Stimulated activated effector memory CD8-positive, alpha-beta T cell treated with anti-CD3 and anti-CD28 coated beads, Interleukin-12 subunit alpha, Interleukin-12 subunit beta, amount 100 ng/mL, for 72 hours (primary cell): ENCODE measurements around the gene WNT1.

ENCODE experiments used
- ATAC-seq: fragments of 150-1000 bp; cut with Tn5 transposase; 2 replicates; pipeline ENCODE4 v1.10.0; 2021
- DNase-seq, 2 donors: peaks; one replicate each; pipeline ENCODE4 v3.0.0; 2021 to 2022; ENCODE audit warnings: low spot score in 2 of 2
- H3K27ac Mint-ChIP-seq: one replicate; pipeline ENCODE4 v1.8.0; 2022; ENCODE audit warnings: mild to moderate bottlenecking, mixed read lengths
- H3K36me3 Mint-ChIP-seq: one replicate; pipeline ENCODE4 v1.8.0; 2022; ENCODE audit warnings: mild to moderate bottlenecking, mixed read lengths
- H3K4me1 Mint-ChIP-seq: one replicate; pipeline ENCODE4 v1.8.0; 2022; ENCODE audit warnings: mixed read lengths
- H3K4me3 Mint-ChIP-seq: one replicate; pipeline ENCODE4 v1.8.0; 2022; ENCODE audit warnings: mild to moderate bottlenecking, mixed read lengths
- H3K9me3 Mint-ChIP-seq: one replicate; pipeline ENCODE4 v1.8.0; 2022; ENCODE audit warnings: mixed read lengths

The WNT1 gene

DNA sequence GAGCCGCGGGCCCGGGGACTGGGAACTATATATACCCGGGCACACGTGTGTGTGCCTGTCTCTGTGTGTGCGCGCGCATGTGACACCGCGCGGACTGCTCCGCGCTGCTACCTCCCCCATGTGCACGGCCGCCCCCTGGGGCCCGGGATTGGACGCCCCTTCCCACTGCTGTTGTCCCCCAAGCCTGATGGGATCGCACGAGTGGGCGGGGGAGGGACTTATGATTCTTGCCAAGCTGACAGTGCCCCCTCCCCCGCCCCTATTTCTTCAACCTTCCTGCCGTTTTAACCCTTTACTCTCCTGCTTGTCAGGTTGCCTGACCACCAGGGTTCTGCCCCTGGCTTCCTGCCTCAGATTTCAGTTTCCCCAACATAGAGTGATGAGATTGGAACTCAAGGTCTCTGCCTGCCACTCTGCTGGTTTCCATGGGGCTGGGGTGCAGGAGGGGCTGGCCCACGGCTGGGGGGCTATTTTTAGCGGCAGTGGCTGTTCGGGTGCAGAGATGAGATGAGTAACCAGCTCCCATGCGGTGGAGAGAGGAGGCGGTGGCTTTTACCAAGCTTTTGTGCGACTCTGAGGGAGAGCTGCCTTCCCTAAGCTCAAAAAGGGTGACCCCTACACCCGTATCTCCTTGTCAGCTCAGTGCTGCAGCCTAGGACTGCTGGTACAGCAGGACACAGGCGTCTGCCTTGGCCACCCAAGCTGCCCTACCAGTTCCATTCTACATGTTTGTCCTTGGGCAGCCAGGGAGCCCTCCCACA is 21.4 kb downstream of the WNT1 start, which contains the start of gene DDN:
DDN (minus strand) TSS at position 5 of the 761 bp plus-strand sequence. CDS start 88 bp downstream, outside the sequence.
- peak within 1 kb of the TSS; percentile 75 for H3K4me3 Mint-ChIP-seq
- H3K27ac Mint-ChIP-seq, result peak within 1 kb of the TSS; percentile 50
- H3K36me3 Mint-ChIP-seq, result peaks cover 53% of the 10 kb centered on the region
- peak; percentile 28 to 69 for DNase-seq
- H3K4me1 Mint-ChIP-seq, result peaks cover 54% of the 10 kb centered on the region
- peak; percentile 73 for ATAC-seq
- H3K9me3 Mint-ChIP-seq, result no peaks in the 10 kb centered on the region

DNA sequence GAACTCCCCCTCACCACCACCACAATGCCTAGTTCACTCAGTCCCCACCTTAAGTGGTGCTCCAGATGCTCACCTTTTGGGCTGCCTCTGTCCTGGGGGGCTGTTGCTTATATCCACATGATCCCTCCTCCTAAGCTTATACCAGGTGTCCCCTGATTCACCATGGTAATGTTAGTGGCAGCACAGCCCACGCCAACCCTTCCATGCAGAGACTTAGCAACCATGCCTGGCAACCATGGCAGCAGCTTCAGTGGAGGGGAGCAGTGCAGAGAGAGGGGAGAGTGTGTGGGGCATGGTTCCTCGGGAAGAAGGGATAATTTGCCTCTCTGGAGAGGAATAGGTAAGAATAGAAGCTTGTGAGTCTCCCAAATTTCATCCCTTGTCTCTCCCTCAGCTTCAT is 22.2 kb downstream of the WNT1 start:
- Mint-ChIP-seq H3K36me3 (peaks cover 61% of the 10 kb centered on the region), H3K4me3 (peak overlapping the region; percentile 75), H3K9me3 (no peaks in the 10 kb centered on the region), H3K4me1 (peaks cover 49% of the 10 kb centered on the region), H3K27ac (no peak overlapping the region)
- no peak for ATAC-seq
- DNase-seq, result no peak

DNA sequence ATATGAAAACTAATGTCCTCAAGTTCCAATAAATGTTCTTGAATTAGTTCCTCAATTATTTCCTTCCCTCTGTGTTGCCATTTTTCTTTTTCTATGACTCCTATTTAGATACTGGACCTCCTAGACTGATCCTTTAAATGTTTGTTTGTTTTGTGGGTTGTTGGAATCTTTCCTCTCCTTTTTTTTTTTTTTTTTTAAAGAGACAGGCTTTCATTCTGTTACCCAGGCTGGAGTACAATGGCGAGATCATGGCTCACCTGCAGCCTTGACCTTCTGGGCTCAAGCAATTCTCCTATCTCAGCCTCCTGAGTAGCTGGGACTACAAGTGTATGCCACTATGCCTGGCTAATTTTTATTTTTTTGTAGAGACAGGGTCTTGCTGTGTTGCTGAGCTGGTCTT is 30.8 kb downstream of the WNT1 start:
- H3K4me3 Mint-ChIP-seq, result no peak overlapping the region
- peaks cover 95% of the 10 kb centered on the region for H3K36me3 Mint-ChIP-seq
- no peak for ATAC-seq
- no peak for DNase-seq
- H3K4me1 Mint-ChIP-seq, result peaks cover 5% of the 10 kb centered on the region
- H3K9me3 Mint-ChIP-seq, result no peaks in the 10 kb centered on the region
- H3K27ac Mint-ChIP-seq, result no peak overlapping the region

DNA sequence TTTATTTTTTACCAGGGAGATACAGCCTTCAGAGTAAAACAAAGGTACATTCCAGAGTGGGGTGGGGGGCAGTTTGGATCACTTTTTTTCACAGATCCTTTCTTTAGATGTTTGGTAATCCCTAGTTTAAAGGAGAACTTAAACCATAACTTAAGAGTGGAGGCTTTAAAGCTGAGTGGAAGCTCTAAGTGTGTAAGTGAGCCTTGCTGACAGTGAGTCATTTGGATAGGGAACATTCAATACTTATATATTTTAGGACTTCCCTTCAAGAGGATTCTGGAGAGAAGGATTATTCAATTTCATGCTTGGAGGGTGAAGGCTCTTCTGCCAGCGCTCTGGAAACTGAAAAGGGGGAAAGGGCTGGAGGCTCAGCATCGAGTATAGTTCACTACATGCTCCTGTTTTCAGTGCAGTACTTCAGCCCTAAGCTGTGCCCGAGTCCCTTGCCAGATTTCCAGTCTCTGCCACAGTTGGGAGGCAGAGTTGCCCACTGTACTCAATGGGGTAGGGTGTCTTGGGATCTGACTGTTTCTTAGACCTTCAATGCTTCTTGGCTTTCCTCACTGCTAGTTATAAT is 32.1 kb downstream of the WNT1 start:
- Mint-ChIP-seq H3K4me1 (peaks cover 7% of the 10 kb centered on the region), H3K4me3 (no peak overlapping the region), H3K9me3 (no peaks in the 10 kb centered on the region), H3K27ac (no peak overlapping the region), H3K36me3 (peaks cover 90% of the 10 kb centered on the region)
- ATAC-seq, result no peak
- DNase-seq, result no peak

DNA sequence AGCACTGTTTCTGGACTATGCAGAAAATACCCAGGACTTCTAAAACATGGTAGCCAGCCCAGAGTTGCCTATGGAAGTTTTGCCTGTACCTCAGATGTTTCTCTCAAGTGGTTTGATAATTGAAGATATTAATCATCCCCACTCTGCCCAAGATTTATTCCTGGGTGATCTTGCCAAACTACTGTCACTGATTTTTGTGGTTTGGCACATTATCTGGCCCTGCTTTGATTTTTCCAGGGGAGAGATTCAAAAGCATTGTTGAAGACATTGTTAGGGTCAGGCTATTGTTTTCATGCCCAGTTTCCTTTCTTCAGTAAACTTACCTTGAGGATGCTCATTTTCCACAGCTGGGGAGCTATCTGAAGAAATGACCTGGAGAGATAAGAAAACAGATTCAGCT is 34.6 kb downstream of the WNT1 start:
- no peak for ATAC-seq
- H3K36me3 Mint-ChIP-seq, result peaks cover 91% of the 10 kb centered on the region
- H3K4me1 Mint-ChIP-seq, result peaks cover 31% of the 10 kb centered on the region

DNA sequence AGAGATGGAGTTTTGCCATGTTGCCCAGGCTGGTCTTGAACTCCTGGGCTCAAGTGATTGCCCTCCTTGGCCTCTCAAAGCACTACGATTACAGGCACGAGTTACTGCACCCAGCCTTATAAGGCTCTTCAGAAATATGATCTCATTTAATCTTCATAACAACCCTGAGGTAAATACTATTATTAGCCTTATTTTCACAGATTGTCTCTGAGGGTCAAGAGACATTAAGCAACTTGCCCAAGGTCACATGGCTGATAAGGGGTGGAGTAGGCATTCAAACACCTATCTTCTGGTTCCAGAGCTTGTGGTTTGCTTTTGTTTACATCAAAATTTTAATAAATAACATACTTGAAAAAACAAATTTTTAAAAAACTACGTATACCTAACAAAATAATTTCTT is 35.3 kb downstream of the WNT1 start:
- H3K4me3 Mint-ChIP-seq, result no peak overlapping the region
- H3K9me3 Mint-ChIP-seq, result no peaks in the 10 kb centered on the region
- H3K27ac Mint-ChIP-seq, result no peak overlapping the region
- no peak for DNase-seq
- H3K4me1 Mint-ChIP-seq, result peaks cover 33% of the 10 kb centered on the region
- H3K36me3 Mint-ChIP-seq, result peaks cover 91% of the 10 kb centered on the region
- ATAC-seq, result no peak

More for the DNA sequence above, 34.6 kb downstream of the WNT1 start:
- Mint-ChIP-seq H3K9me3 (no peaks in the 10 kb centered on the region), H3K4me3 (no peak overlapping the region), H3K27ac (no peak overlapping the region)
- DNase-seq, result no peak

DNA sequence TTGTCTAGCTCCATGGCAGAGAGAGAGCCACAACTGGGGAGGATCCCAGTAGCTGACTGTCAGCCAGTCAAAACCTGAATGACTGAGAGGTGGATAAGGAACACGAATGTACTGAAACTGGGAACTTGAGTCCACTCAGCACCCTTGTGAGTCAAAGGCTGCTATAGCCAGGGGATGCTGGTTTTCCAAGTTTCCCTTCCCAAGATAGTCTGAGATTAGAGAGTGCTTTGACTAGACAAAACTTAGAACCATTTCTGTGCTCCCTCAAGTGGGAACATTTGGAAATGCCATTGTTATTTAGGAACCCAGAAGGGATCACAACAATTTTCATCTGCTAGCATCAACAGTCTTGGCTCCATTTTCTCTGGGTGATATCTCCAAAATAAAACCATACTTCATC is 36.4 kb downstream of the WNT1 start:
- ATAC-seq (no peak), DNase-seq (no peak)
- peaks cover 85% of the 10 kb centered on the region for H3K36me3 Mint-ChIP-seq
- H3K27ac Mint-ChIP-seq, result no peak overlapping the region
- no peaks in the 10 kb centered on the region for H3K9me3 Mint-ChIP-seq
- H3K4me1 Mint-ChIP-seq, result peaks cover 40% of the 10 kb centered on the region
- no peak overlapping the region for H3K4me3 Mint-ChIP-seq

DNA sequence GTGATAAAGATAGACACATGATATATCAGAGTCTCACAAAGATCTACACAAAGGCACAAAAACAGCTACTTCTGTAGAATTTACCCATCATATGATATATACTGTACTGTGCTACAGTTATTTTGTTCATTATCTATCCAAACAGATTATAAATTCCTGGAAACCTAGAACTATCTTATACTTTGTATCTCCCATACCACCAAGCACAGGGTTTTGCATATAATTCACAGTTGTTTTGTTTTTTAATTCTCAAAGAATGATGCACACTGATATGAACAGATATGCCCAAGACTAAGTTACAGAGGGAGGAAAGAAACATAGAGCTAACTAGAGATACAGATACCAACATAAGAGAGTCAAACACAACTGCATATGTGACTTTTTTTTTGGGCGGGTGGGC is 37.1 kb downstream of the WNT1 start:
- no peak for DNase-seq
- Mint-ChIP-seq H3K27ac (peak overlapping the region; percentile 29), H3K9me3 (no peaks in the 10 kb centered on the region), H3K4me1 (peaks cover 45% of the 10 kb centered on the region), H3K36me3 (peaks cover 84% of the 10 kb centered on the region), H3K4me3 (no peak overlapping the region)
- ATAC-seq, result no peak

DNA sequence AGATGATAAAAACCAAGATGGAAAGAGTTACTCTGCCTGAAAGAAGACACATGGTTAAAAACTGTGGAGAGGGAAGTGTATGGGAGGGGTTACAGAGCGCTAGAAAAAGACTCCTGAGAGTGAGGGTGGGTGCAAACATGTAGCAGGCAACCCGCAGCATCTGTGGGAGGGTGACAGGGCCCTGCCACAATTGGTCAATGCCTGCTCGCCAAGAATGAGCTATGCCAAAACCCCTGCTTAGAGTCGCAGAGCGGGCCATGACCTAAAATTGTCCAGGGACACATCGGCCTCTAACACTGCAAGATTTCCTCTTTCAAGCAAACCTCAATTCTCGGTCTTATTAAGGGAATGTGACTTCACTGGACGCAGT is 39.8 kb downstream of the WNT1 start:
- no peaks in the 10 kb centered on the region for H3K9me3 Mint-ChIP-seq
- peak; percentile 55 for ATAC-seq
- H3K27ac Mint-ChIP-seq, result peak overlapping the region; percentile 96
- peaks cover 45% of the 10 kb centered on the region for H3K4me1 Mint-ChIP-seq
- H3K4me3 Mint-ChIP-seq, result peak overlapping the region; percentile 88
- H3K36me3 Mint-ChIP-seq, result peaks cover 81% of the 10 kb centered on the region
- DNase-seq, result peak in 1 of 2 donors; percentile 73

DNA sequence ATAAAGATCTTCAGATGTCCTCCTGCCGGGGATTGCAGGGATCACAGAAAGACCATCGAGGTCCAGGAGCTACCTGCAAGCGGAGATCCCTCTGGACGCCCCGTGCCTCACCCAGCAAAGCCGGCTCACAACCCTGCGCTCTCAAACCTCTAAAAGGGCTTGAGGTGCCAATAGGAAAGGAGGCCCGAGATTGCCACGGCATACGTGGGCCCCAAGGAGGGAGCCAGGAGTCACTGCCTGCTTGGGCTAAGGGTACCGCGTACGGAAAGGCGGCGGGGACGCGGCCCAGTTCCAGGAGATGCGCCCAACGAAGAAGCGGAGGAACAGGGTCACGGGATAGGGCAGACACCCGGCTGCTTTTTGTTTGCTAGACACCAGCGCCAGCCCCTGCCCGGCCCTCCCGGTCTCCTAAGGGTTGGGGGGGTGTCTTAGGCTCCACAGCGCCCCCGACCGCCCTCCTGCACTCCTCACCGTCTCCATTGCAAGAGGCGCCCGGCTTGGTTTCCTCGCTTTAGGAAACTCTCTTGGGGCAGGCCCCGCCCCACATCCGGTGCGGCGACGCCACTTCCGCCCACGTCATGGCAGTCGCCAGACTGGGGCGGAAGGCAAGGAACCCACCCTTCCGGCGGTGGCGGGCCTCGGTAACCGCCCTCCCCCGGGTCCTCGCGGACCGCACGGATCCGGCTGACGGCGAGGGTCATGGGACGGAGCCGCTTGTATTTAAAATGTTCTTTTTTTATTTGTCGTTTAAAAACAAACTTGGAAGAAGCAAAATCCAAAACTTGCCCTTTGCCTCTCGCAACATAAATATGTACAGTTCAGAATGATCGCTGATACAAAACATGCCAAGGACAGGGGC is 40.4 kb downstream of the WNT1 start, which contains the start of gene PRKAG1:
PRKAG1 (minus strand) TSS at position 516 of the 859 bp plus-strand sequence; CDS start at position 480, 36 bp downstream.
- DNase-seq (peak; percentile 90 to 96), ATAC-seq (peak; percentile 93)
- peak within 1 kb of the TSS; percentile 88 for H3K4me3 Mint-ChIP-seq
- H3K36me3 Mint-ChIP-seq, result peaks cover 80% of the 10 kb centered on the region
- H3K27ac Mint-ChIP-seq, result peak within 1 kb of the TSS; percentile 96
- no peaks in the 10 kb centered on the region for H3K9me3 Mint-ChIP-seq
- H3K4me1 Mint-ChIP-seq, result peaks cover 45% of the 10 kb centered on the region

DNA sequence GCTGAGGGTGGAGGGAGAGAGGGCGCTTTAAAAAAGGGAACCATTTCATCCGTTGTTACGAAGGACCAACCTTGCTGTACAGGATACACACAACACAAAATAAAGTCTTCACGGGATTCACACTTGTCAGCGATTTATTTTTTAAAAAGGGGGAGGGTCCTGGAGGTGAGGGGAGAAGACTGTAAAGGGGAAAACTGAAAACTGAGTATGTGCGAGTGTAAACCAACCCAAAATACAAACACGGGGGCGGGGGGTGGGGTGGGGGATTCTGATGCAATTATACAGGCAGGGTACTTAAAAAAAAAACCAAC is 41.0 kb downstream of the WNT1 start:
- DNase-seq (no peak), ATAC-seq (no peak)
- peaks cover 45% of the 10 kb centered on the region for H3K4me1 Mint-ChIP-seq
- peak overlapping the region; percentile 88 for H3K4me3 Mint-ChIP-seq
- no peaks in the 10 kb centered on the region for H3K9me3 Mint-ChIP-seq
- H3K36me3 Mint-ChIP-seq, result peaks cover 79% of the 10 kb centered on the region
- peak overlapping the region; percentile 96 for H3K27ac Mint-ChIP-seq

DNA sequence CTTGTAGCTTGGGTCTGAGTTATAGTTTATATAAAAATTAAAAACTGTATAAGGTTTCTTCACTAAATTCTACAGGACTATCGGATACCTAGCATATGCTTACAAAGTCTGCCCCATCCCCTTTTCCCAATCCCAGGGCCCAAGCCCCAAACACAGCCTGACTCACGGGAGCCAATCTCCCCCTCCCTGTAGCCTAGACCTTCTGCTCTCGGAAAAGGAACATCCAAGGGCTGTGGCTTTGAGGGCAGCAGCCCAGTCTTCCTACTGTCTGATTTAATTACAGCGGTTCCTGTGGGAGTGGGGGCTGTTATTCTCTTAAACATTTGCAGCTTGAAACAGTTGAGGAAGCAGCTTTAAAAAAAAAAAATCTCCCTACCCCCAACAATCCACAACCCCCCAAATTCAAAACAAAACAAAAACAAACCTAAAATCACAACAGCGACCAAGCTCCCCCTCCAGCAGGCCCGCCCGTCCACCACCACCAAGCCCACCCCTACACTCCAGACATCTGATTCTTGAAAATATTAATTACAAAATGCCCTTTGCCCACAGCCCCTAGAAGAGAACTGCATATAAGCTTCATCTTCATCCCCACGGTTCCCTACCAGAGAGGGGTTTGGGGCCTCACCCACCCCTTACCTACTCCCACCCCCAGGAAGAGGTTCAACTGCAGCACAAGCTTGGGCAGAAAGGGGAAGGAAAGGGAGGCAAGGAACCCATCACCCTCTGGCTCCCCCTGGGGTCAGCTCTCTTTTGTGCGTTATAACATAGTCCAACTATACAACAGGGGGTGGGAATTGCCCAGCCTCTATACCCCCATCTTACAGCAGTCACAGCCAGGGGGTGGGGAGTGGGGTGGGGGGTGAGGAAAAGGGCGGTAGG is 41.6 kb downstream of the WNT1 start:
- H3K4me1 Mint-ChIP-seq, result peaks cover 45% of the 10 kb centered on the region
- ATAC-seq (no peak), DNase-seq (no peak)
- peak overlapping the region; percentile 88 for H3K4me3 Mint-ChIP-seq
- no peaks in the 10 kb centered on the region for H3K9me3 Mint-ChIP-seq
- peak overlapping the region; percentile 96 for H3K27ac Mint-ChIP-seq
- H3K36me3 Mint-ChIP-seq, result peaks cover 80% of the 10 kb centered on the region

DNA sequence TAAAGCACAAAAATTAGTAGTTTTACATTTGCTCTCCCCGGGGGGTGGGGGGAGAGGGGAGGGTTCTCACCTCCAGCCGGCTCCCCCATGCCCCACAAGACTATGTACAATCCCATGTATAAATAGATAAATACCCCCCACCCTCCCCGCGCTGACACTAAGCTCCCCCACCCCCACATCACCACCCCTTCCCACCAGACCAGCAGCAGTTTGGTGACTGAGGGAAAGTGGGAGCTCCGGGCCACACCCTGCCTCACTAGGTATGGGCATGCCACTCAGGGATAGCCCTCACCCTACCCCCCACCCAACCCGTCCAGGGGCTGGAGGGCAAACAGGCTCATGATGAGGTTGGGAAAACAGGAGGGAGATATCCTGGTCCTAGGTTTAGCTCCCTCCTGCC is 42.3 kb downstream of the WNT1 start:
- Mint-ChIP-seq H3K27ac (no peak overlapping the region), H3K4me1 (peaks cover 40% of the 10 kb centered on the region), H3K9me3 (no peaks in the 10 kb centered on the region), H3K36me3 (peaks cover 85% of the 10 kb centered on the region), H3K4me3 (no peak overlapping the region)
- DNase-seq (no peak), ATAC-seq (no peak)

DNA sequence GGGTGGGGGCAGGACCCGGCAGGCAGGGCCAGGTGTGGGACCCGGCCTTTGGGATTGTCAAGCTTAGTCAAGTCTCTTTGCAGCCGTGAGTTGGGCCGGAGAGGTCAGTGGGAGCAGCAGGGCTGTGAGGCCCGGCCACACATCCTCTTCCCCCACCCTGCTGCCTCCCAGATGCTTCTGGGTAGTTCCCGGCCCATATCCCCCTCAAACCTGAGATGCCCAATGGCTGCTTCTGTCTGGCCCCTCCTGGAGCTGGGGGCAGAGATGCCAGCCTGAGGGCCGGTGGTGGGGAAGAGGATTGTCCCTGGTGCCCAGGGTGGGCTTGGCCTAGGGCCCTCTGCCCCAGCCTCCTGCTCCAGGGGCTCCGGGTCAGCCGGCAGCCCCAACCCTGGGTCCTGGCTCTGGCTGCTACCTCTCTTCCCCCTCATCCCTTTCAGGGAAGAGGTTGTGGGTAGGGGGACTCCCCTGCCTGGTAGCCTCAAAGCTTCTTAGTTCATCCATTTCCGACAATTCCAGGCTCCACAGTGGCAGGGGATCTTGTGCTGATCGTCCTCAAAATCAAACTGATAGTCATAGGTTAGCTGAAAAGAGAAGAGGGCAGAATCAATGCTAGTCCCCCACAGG is 43.3 kb downstream of the WNT1 start:
- peaks cover 86% of the 10 kb centered on the region for H3K36me3 Mint-ChIP-seq
- H3K4me1 Mint-ChIP-seq, result peaks cover 32% of the 10 kb centered on the region
- no peak overlapping the region for H3K4me3 Mint-ChIP-seq
- no peak for DNase-seq
- peak overlapping the region; percentile 5 for H3K27ac Mint-ChIP-seq
- no peak for ATAC-seq
- H3K9me3 Mint-ChIP-seq, result no peaks in the 10 kb centered on the region
